OCI-LY3 (cell line): ENCODE results near the gene GTF3C5.
A peak's percentile ranks its signal among the peaks of the same experiment; 100 is the strongest.

Experiments used
- H2AFZ ChIP-seq: fragments of 200-600, 300-600 bp; shearing (Covaris generic); 2 replicates; pipeline ENCODE4 v1.6.0; 2014; ENCODE audit warnings: antibody characterized with exemption, low read depth, low read length
- H3K27ac ChIP-seq: fragments of 200-600, 300-600 bp; sonication (generic); 2 replicates; pipeline ENCODE4 v1.5.1; 2014; ENCODE audit warnings: mild to moderate bottlenecking, low read length, moderate library complexity, mixed read lengths
- H3K27me3 ChIP-seq: fragments of 200-600, 300-600 bp; sonication (generic); 2 replicates; pipeline ENCODE4 v1.6.1; 2014; ENCODE audit warnings: low read depth, low read length, mixed read lengths
- H3K36me3 ChIP-seq: fragments of 200-600, 300-600 bp; sonication (generic); replicated peaks from 2 replicates; pipeline ENCODE3; 2014; ENCODE audit warnings: low read depth, low read length, mixed read lengths
- H3K4me1 ChIP-seq: fragments of 300-600, 200-600 bp; sonication (generic); 2 replicates; pipeline ENCODE4 v1.6.1; 2014; ENCODE audit warnings: low read length, mixed read lengths
- H3K4me2 ChIP-seq: fragments of 200-600, 300-600 bp; sonication (generic); 2 replicates; pipeline ENCODE4 v1.6.1; 2014; ENCODE audit warnings: low read length, mixed read lengths
- H3K4me3 ChIP-seq: fragments of 300-600, 200-600 bp; sonication (generic); 2 replicates; pipeline ENCODE4 v1.5.1; 2014; ENCODE audit warnings: antibody characterized with exemption, mild to moderate bottlenecking, low read length, moderate library complexity
- H3K79me2 ChIP-seq: fragments of 300-600, 200-600 bp; shearing (Covaris generic); 2 replicates; pipeline ENCODE4 v1.6.1; 2014; ENCODE audit warnings: mild to moderate bottlenecking, low read length, mixed read lengths
- H3K9ac ChIP-seq: fragments of 300-600, 200-600 bp; shearing (Covaris generic); 2 replicates; pipeline ENCODE4 v1.6.0; 2014; ENCODE audit warnings: mild to moderate bottlenecking, low read length, moderate library complexity
- H3K9me3 ChIP-seq: fragments of 200-600, 300-600 bp; shearing (Covaris generic); 2 replicates; pipeline ENCODE4 v1.6.1; 2014; ENCODE audit warnings: low read length, mixed read lengths; ENCODE audit not compliant: insufficient read depth
- H4K20me1 ChIP-seq: fragments of 200-600, 300-600 bp; sonication (generic); 2 replicates; pipeline ENCODE4 v1.6.1; 2016; ENCODE audit warnings: low read length, mixed read lengths; ENCODE audit not compliant: insufficient read depth
- EZH2phosphoT487 ChIP-seq: fragments of 200-600 bp; shearing (Covaris generic); IDR thresholded peaks from 2 replicates; pipeline ENCODE4 v1.6.1; 2018; ENCODE audit warnings: antibody characterized with exemption, mixed run types, low read depth
- TF ChIP-seq, protein P1 (sequence below): fragments of 200-600, 300-600 bp; sonication (generic); IDR thresholded peaks from 2 replicates; pipeline ENCODE4 v1.5.1; 2014; ENCODE audit warnings: antibody characterized with exemption, low read length, low read depth

Gene GTF3C5

DNA sequence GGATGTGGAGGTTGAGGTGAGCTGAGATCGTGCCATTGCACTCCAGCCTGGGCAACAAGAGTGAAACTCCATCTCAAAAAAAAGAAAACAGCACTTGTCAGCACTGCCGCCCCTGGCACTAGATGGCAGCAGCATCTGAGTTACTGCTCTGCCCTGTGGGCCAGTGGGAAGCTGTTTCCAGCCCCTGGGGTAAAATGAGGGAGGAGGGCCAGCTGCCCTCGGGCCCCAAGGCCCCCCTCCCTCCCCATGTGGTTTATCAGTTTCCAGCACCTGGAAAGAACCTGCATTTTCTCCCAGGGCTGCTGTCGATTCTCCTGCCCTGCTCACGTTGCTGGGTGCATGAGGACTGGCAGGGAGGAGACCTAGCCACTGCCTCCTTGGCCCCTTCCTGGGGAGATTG lies 17.8 kb downstream of the GTF3C5 start:
- H3K27me3 ChIP-seq: no peaks in the 10 kb centered on the region
- peaks cover 47% of the 10 kb centered on the region for H3K36me3 ChIP-seq
- no peak overlapping the region for H3K4me2 ChIP-seq
- no peaks in the 10 kb centered on the region; the same call in 1 of the 2 replicates for H4K20me1 ChIP-seq
- TF ChIP-seq EZH2phosphoT487: no peak
- TF ChIP-seq, protein P1, sequence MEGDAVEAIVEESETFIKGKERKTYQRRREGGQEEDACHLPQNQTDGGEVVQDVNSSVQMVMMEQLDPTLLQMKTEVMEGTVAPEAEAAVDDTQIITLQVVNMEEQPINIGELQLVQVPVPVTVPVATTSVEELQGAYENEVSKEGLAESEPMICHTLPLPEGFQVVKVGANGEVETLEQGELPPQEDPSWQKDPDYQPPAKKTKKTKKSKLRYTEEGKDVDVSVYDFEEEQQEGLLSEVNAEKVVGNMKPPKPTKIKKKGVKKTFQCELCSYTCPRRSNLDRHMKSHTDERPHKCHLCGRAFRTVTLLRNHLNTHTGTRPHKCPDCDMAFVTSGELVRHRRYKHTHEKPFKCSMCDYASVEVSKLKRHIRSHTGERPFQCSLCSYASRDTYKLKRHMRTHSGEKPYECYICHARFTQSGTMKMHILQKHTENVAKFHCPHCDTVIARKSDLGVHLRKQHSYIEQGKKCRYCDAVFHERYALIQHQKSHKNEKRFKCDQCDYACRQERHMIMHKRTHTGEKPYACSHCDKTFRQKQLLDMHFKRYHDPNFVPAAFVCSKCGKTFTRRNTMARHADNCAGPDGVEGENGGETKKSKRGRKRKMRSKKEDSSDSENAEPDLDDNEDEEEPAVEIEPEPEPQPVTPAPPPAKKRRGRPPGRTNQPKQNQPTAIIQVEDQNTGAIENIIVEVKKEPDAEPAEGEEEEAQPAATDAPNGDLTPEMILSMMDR: peak; percentile 35
- no peaks in the 10 kb centered on the region for H3K4me1 ChIP-seq
- H3K9me3 ChIP-seq: no peaks in the 10 kb centered on the region
- H3K27ac ChIP-seq: no peak overlapping the region
- H3K79me2 ChIP-seq: no peaks in the 10 kb centered on the region
- H2AFZ ChIP-seq: no peak overlapping the region
- H3K9ac ChIP-seq: no peak overlapping the region
- H3K4me3 ChIP-seq: no peak overlapping the region

- Histone ChIP-seq H4K20me1 (no peaks in the 10 kb centered on the region; the same call in 1 of the 2 replicates), H3K9me3 (no peaks in the 10 kb centered on the region), H3K27me3 (no peaks in the 10 kb centered on the region), H3K36me3 (peaks cover 48% of the 10 kb centered on the region), H3K4me1 (no peaks in the 10 kb centered on the region), H3K27ac (no peak overlapping the region), H2AFZ (no peak overlapping the region), H3K4me2 (no peak overlapping the region), H3K4me3 (no peak overlapping the region), H3K9ac (no peak overlapping the region), H3K79me2 (no peaks in the 10 kb centered on the region)
- TF ChIP-seq EZH2phosphoT487: no peak
- TF ChIP-seq, protein P1: no peak
These were observed 18.2 kb downstream of the GTF3C5 start for GRCh38 chr9:133049043-133049442.

DNA sequence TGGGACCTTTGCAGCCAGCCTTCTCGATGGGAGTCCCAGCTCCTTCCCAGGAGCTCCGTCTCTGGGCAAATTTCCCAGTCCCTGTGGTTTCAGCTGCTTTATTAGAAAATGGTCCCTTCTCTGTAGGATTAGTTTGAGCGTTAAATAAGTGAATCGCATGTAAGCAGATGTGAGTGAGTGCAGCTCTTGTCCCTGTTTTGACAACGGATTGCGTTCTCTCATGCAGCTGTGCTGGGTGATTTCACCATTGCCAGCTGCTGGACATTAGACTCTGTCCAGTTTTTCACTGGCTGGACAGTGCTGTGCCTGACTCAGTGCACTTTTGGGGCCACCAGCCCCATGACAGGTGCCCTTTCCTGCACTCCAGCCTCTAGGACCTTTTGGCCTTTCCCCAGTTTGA lies 19.3 kb downstream of the GTF3C5 start:
- Histone ChIP-seq H3K9ac (no peak overlapping the region), H3K9me3 (no peaks in the 10 kb centered on the region), H2AFZ (no peak overlapping the region), H3K4me3 (no peak overlapping the region), H3K36me3 (peaks cover 40% of the 10 kb centered on the region), H3K27me3 (no peaks in the 10 kb centered on the region), H3K79me2 (no peaks in the 10 kb centered on the region), H3K27ac (no peak overlapping the region), H3K4me1 (no peaks in the 10 kb centered on the region), H4K20me1 (no peaks in the 10 kb centered on the region; the same call in 1 of the 2 replicates), H3K4me2 (no peak overlapping the region)
- no peak for TF ChIP-seq EZH2phosphoT487
- TF ChIP-seq, protein P1: no peak

DNA sequence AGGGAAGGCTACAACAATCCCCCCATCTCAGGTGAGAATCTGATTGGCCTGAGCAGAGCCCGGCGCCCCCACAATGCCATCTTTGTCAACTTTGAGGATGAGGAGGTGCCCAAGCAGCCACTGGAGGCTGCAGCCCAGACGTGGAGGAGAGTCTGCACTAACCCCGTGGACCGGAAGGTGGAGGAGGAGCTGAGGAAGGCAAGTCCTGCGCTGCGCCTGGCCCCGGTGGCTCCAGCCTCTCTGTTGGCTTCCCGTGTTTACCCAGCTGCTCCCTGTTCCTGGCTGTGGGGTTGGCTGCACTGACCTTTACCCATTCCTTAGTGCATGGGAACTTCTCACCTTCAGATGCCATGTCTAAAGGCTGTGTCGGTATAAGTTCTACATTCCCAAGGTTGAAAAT lies 20.0 kb downstream of the GTF3C5 start:
- no peaks in the 10 kb centered on the region for H3K79me2 ChIP-seq
- no peaks in the 10 kb centered on the region for H3K4me1 ChIP-seq
- peaks cover 43% of the 10 kb centered on the region for H3K36me3 ChIP-seq
- no peaks in the 10 kb centered on the region for H3K9me3 ChIP-seq
- H3K4me2 ChIP-seq: no peak overlapping the region
- H3K27ac ChIP-seq: no peak overlapping the region
- no peaks in the 10 kb centered on the region; the same call in 1 of the 2 replicates for H4K20me1 ChIP-seq
- TF ChIP-seq, protein P1: no peak
- no peak for TF ChIP-seq EZH2phosphoT487
- no peak overlapping the region for H3K9ac ChIP-seq
- no peak overlapping the region for H2AFZ ChIP-seq
- no peaks in the 10 kb centered on the region for H3K27me3 ChIP-seq
- no peak overlapping the region for H3K4me3 ChIP-seq
